ENCODE measurements around the gene OTULIN.

OTULIN gene

GRCh38 chr5:14700478-14701436, 36.2 kb downstream of the OTULIN start:
- no peak for TF ChIP-seq CTCF (IDR thresholded peaks at IDR 0.05; ENCODE audit: borderline replicate concordance, insufficient read depth, low read depth, low read length)
- no peak overlapping the region for H3K4me3 ChIP-seq (ENCODE audit: low read depth, low read length)

- TF ChIP-seq CTCF (IDR thresholded peaks at IDR 0.05; ENCODE audit: borderline replicate concordance, insufficient read depth, low read depth, low read length) = no peak
- no peak overlapping the region for H3K4me3 ChIP-seq (ENCODE audit: low read depth, low read length)
Observed at GRCh38 chr5:14701556-14701955, 37.0 kb downstream of the OTULIN start.

- no peak for TF ChIP-seq CTCF (IDR thresholded peaks at IDR 0.05; ENCODE audit: borderline replicate concordance, insufficient read depth, low read depth, low read length)
- H3K4me3 ChIP-seq (ENCODE audit: low read depth, low read length) = no peak overlapping the region
Observed at GRCh38 chr5:14702238-14702839, 37.8 kb downstream of the OTULIN start.

GRCh38 chr5:14705556-14705955, 41.0 kb downstream of the OTULIN start:
- no peak overlapping the region for H3K4me3 ChIP-seq (ENCODE audit: low read depth, low read length)
- no peak for TF ChIP-seq CTCF (IDR thresholded peaks at IDR 0.05; ENCODE audit: borderline replicate concordance, insufficient read depth, low read depth, low read length)

GRCh38 chr5:14706615-14707021, 42.1 kb downstream of the OTULIN start:
- no peak for TF ChIP-seq CTCF (IDR thresholded peaks at IDR 0.05; ENCODE audit: borderline replicate concordance, insufficient read depth, low read depth, low read length)
- H3K4me3 ChIP-seq (ENCODE audit: low read depth, low read length) = no peak overlapping the region

- TF ChIP-seq CTCF (IDR thresholded peaks at IDR 0.05; ENCODE audit: borderline replicate concordance, insufficient read depth, low read depth, low read length) = no peak
Observed at GRCh38 chr5:14707811-14708390, 43.4 kb downstream of the OTULIN start.

More at GRCh38 chr5:14707811-14708390, 43.4 kb downstream of the OTULIN start:
- H3K4me3 ChIP-seq (ENCODE audit: low read depth, low read length) = no peak overlapping the region
